GM19193 (cell line): ENCODE data around the gene DOC2B.
"Not testable (repeated sequence)": the region's sequence is repeated elsewhere in the genome, so short reads cannot be mapped to it uniquely, and the experiment has no call there.

Source experiments
- POLR2A ChIP-seq: IDR thresholded peaks from 4 replicates; pipeline ENCODE4 v1.6.1; 2011; ENCODE audit not compliant: insufficient read depth, insufficient read length; ENCODE audit errors: extremely low read depth

DOC2B gene

GRCh38 chr17:145671-146541 is 35.5 kb downstream of the DOC2B start:
- no peak for TF ChIP-seq POLR2A

GRCh38 chr17:144936-145670 is 36.3 kb downstream of the DOC2B start:
- TF ChIP-seq POLR2A, result no peak

GRCh38 chr17:143785-144281 is 37.6 kb downstream of the DOC2B start:
- no peak for TF ChIP-seq POLR2A

GRCh38 chr17:142876-143784 is 38.3 kb downstream of the DOC2B start:
- no peak for TF ChIP-seq POLR2A

- no peak for TF ChIP-seq POLR2A
Measured at GRCh38 chr17:142102-142661, 39.3 kb downstream of the DOC2B start.

GRCh38 chr17:137166-137807 is 44.2 kb downstream of the DOC2B start, which contains the start of gene SCGB1C2:
Gene SCGB1C2 (plus strand): TSS chr17:137569. CDS start chr17:137591, 22 bp downstream.
- not testable (repeated sequence) for TF ChIP-seq POLR2A
